IPS-18c (cell line): ENCODE results near the gene LRRC61.

Experiments used
- H3K4me3 ChIP-seq: 2 replicates; pipeline ENCODE4 v1.7.0; 2013; ENCODE audit warnings: low read depth, mild to moderate bottlenecking, low read length, moderate library complexity; ENCODE audit not compliant: insufficient read depth
- H3K9me3 ChIP-seq: one replicate; pipeline ENCODE4 v1.6.1; 2013; ENCODE audit warnings: mild to moderate bottlenecking, low read length, moderate library complexity; ENCODE audit not compliant: control insufficient read depth, insufficient read depth

LRRC61 gene

GRCh38 chr7:150371996-150372270 is 48.8 kb downstream of the LRRC61 start:
- Histone ChIP-seq H3K4me3 (no peak overlapping the region), H3K9me3 (peaks cover 2% of the 10 kb centered on the region)

DNA sequence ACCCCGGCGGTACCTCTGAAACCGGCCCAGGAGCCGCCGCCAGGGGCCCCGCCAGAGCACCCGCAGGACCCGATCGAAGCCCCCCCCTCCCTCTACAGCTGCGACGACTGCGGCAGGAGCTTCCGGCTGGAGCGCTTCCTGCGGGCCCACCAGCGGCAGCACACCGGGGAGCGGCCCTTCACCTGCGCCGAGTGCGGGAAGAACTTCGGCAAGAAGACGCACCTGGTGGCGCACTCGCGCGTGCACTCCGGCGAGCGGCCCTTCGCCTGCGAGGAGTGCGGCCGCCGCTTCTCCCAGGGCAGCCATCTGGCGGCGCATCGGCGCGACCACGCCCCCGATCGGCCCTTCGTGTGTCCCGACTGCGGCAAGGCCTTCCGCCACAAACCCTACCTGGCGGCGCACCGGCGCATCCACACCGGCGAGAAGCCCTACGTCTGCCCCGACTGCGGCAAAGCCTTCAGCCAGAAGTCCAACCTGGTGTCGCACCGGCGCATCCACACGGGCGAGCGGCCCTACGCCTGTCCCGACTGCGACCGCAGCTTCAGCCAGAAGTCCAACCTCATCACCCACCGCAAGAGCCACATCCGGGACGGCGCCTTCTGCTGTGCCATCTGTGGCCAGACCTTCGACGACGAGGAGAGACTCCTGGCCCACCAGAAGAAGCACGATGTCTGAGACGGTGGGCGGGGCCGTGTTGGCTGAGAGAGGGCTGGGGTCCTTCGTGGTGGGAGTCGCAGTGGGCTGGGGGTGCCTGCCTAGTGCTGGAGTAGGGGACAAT is 49.3 kb downstream of the LRRC61 start:
- peaks cover 2% of the 10 kb centered on the region for H3K9me3 ChIP-seq
- no peak overlapping the region for H3K4me3 ChIP-seq

- no peak overlapping the region; the same call in 1 of the 2 replicates for H3K4me3 ChIP-seq
- peaks cover 2% of the 10 kb centered on the region for H3K9me3 ChIP-seq
Measured at GRCh38 chr7:150373049-150373801, 50.1 kb downstream of the LRRC61 start.

- Histone ChIP-seq H3K9me3 (no peaks in the 10 kb centered on the region), H3K4me3 (no peak overlapping the region)
Measured at GRCh38 chr7:150374026-150374425, 50.9 kb downstream of the LRRC61 start.

- H3K4me3 ChIP-seq: no peak overlapping the region
- no peaks in the 10 kb centered on the region for H3K9me3 ChIP-seq
Measured at GRCh38 chr7:150374472-150374871, 51.3 kb downstream of the LRRC61 start.

DNA sequence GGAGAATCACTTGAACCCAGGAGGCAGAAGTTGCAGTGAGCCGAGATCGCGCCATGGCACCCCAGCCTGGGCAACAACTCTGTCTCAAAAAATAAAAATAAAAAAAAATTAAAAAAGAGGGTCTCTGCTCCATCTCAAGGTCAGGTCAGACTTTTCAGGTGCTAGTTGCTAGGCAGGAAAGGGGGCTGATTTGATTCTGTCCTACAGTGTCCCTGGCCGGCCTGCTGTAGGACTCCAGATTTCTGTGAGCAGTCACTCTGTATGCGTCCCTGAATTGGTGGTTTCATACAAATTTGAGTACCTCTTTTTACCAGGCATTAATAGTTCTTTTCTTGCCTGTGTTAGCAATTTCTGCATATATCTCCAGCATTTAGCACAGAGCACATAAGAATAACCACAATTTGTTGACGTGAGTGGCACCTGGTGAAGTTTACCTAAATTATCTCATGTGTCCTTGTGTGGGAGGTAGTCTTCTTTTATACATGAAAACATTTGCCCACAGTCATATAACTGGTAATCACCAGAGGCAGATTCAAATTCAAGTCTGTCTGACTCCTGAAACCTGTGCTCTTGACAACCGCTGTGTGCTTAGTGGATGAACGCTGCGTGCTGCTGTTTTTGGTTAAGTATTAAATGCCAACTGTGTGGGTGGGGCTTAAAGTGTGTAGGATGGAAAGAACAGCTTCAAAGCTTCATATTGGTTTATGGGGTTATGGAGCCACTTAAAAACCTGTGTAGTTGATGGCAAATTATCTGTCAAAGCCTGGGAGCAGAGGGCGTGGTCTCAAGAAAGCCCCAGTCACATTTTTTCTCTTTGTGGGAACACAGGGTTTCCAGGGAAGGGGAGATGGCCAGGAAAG is 52.7 kb downstream of the LRRC61 start:
- Histone ChIP-seq H3K9me3 (no peaks in the 10 kb centered on the region), H3K4me3 (no peak overlapping the region)

DNA sequence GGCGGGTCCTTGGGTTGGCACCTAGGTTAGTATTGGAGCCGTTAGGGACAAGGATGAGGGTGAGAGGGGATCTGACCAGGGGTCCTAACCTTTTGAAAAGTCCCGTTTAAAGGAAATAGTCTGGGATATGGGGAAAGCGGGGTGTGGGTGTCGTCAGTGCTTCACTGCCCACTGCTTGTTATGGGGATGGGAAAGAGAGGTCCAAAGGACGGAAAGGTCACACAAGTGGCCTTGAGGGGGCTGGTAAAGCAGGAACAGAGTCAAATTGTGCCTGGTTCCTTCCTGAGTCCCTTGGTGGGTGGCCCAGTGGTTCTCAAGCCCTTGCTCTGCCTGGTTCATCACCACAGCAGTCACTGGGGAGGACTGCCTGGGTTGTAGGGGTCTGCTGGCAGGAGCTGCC is 53.4 kb downstream of the LRRC61 start:
- Histone ChIP-seq H3K4me3 (no peak overlapping the region), H3K9me3 (no peaks in the 10 kb centered on the region)

GRCh38 chr7:150377196-150377595 is 54.0 kb downstream of the LRRC61 start:
- Histone ChIP-seq H3K4me3 (no peak overlapping the region), H3K9me3 (no peaks in the 10 kb centered on the region)

GRCh38 chr7:150377635-150378034 is 54.5 kb downstream of the LRRC61 start:
- Histone ChIP-seq H3K9me3 (no peaks in the 10 kb centered on the region), H3K4me3 (no peak overlapping the region)

- Histone ChIP-seq H3K4me3 (peak overlapping the region; percentile 73), H3K9me3 (no peaks in the 10 kb centered on the region)
Measured at GRCh38 chr7:150378115-150378852, 55.1 kb downstream of the LRRC61 start.

GRCh38 chr7:150378853-150379440 is 55.8 kb downstream of the LRRC61 start, which contains the start of gene ZNF775:
ZNF775 (plus strand) TSS chr7:150379330; CDS start chr7:150388471, 9,141 bp downstream.
- Histone ChIP-seq H3K4me3 (peak within 1 kb of the TSS; percentile 73), H3K9me3 (no peaks in the 10 kb centered on the region)

DNA sequence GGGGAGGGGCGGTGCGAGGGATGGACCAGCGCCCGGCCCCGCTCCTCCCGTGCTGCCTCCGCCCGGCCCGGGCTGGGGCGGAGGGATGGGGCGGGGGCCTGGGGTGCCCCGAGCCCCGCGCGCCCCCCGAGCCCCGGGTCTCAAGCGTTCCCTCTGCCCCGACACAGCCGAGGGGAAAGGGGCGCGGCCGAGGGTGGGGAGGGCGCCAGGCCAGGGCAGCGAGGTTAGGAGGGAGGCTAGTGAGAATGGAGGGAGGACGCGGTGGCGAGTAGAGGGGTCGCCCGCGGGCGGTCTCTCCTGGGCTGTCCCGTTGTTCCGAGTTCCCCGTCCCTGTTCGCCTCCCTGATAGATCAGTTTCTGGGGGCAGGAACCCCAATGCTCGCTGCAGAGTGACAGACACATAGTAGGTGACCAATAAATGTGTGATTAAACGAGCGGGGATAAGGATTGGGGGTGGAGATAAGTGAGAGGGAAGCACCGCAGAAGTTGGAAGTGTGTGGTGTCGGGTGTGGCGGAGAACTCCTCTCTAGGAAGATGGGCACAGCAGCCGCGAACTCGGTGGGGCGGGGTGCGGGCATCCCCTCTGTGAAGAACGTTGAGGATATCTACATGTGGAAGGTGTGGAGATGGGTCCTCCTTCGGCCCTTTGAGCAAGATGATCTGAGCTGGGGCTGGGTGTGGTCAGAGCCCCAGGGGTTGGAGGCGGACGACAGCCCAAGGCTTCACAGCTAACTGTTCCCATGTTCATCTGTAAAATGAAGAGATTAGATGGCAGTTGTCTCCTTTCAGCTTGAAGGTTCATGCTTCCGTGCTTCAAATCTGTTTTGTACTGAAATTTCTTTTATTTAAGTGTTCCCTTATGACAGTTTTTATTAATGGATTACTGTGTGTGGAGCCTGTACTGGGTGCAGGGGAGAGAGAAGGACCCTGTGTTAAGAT is 56.6 kb downstream of the LRRC61 start:
- Histone ChIP-seq H3K4me3 (peak overlapping the region; percentile 67), H3K9me3 (no peaks in the 10 kb centered on the region)

GRCh38 chr7:150380463-150380862 is 57.3 kb downstream of the LRRC61 start:
- no peaks in the 10 kb centered on the region for H3K9me3 ChIP-seq
- peak overlapping the region; percentile 67 for H3K4me3 ChIP-seq

DNA sequence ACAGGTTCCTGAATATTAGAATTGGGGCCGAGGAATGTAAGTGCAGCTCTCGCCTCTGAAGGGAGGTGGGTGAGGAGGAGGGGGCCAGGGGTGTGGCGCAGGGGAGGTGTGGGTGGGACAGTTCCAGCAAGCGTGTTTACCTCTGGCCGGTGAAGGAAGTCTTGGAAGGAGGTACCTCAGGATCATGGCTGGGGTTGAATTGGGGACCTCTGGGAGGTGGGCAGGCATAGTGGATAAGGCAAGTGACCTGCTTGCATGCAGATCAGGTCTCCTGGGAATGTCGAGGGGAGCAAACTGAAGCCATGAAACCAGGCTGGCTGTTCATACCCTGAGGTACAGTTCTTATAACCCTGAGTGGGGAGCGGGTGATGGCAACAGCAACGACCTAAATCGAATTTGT is 57.9 kb downstream of the LRRC61 start:
- Histone ChIP-seq H3K4me3 (no peak overlapping the region), H3K9me3 (no peaks in the 10 kb centered on the region)

DNA sequence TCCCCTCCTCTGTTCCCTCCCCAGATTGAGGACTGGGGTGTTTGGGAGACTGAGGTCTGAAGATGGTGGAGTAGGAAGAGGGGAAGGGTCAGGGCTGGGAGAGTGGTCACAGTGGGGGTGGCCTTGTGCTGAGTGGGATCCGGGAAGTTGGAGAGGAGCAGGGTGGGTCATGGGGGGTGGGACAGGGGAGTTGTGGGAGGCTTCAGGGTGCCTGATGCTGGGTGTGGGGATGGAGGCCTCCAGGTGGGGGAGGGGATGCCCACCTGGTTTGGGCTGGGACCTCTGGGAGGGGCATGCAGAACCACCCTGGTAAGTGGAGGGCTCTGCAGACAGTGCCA is 58.6 kb downstream of the LRRC61 start:
- Histone ChIP-seq H3K4me3 (no peak overlapping the region), H3K9me3 (no peaks in the 10 kb centered on the region)
